Peyer's patch (tissue), 4 donors: ENCODE data around the gene PLSCR1.

ENCODE experiments used
- CTCF ChIP-seq, 6 experiments: fragments of 450-650 bp in 4 of 6; fragments of 200-600 bp in 2 of 6; sonication (generic) in 1 of 6; IDR thresholded peaks; one replicate each; pipeline ENCODE4 v1.5.1; 2017 to 2019; ENCODE audit warnings: antibody characterized with exemption in 6 of 6, mild to moderate bottlenecking in 3 of 6, moderate library complexity in 1 of 6
- POLR2A ChIP-seq, 2 donors: fragments of 450-650 bp; IDR thresholded peaks; one replicate each; pipeline ENCODE4 v1.5.1; 2017; ENCODE audit warnings: antibody characterized with exemption in 2 of 2, mild to moderate bottlenecking in 2 of 2, moderate library complexity in 2 of 2

GRCh38 chr3:146523531-146523930 lies 20.9 kb downstream of the PLSCR1 start:
- TF ChIP-seq CTCF (IDR thresholded peaks at IDR 0.05), result no peak
- no peak for TF ChIP-seq POLR2A (IDR thresholded peaks at IDR 0.05)
